Stimulated activated CD4-positive, alpha-beta T cell treated with anti-CD3 and anti-CD28 coated beads, Interleukin-1b, Interleukin-23, amount 100 ng/mL, for 1 hour (primary cell): ENCODE data around the gene ITPR2.
"Not testable (repeated sequence)": the region's sequence is repeated elsewhere in the genome, so short reads cannot be mapped to it uniquely, and the experiment has no call there.

Experiments used
- DNase-seq, 2 donors: peaks; one replicate each; pipeline ENCODE4 v3.0.0-alpha.2; 2020; ENCODE audit warnings: low read depth in 2 of 2

The ITPR2 gene

GRCh38 chr12:26832822-26833742 lies at the start of gene ITPR2:
TSS of gene ITPR2 (minus strand) at chr12:26833194. CDS start at chr12:26832781, 413 bp downstream.
- peak; percentile 72 to 88 for DNase-seq

DNA sequence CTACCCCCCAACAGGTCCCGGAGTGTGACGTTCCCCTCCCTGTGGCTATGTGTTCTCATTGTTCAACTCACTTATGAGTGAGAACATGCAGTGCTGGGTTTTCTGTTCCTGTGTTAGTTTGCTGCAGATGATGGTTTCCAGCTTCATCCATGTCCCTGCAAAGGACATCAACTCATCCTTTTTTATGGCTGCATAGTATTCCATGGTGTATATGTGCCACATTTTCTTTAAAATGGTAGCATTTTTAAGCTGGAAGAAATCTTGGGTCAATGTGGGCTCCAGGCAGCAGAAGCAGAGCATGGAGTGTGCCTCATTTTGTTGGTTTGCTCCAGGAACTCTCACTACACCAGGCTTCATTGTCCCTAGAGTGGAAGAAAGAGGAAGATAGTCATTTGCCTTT lies 47.6 kb upstream of the ITPR2 start:
- no peak for DNase-seq

DNA sequence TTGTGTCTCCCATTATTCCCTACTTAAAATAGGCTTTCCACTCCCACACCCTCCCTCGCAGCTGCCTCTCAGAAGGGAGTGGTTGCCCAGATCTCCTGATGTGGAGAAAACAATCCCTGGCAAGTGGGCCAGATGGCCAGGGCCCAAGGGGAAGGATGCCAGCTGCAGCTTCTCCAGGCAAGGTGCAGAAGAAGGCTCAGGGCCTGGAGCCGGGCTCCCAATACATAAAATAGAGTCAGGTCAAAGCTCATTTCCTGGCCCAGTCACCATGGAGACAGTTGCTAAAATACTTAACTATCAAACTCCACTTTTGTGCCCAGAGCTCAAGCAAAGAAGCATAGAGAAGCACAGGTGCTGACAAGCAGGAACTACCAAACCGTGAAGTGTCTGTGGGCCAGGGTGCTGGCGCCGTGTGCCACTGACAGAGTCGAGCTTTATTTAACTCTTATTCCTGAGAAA lies 45.7 kb upstream of the ITPR2 start:
- no peak for DNase-seq

- no peak for DNase-seq
Measured at GRCh38 chr12:26874501-26875296, 41.7 kb upstream of the ITPR2 start.

DNA sequence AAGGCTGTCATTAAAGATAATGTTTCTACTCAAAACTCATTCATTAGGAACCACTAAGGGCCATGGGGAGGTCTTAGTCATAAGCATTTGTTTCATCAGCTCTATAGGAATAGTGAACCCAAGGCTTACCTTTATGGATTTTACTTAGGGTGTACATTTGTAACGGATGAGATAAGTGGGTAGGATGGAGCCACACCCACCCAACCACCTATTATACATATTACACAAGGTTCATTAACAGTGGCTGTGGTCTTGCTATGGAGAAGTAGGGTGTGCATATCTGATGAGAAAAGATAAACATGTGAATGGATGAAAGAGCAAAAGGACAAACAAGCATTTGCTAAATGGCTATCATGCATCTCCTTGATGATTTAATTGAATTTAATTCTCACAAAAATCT lies 39.6 kb upstream of the ITPR2 start:
- DNase-seq: no peak

DNA sequence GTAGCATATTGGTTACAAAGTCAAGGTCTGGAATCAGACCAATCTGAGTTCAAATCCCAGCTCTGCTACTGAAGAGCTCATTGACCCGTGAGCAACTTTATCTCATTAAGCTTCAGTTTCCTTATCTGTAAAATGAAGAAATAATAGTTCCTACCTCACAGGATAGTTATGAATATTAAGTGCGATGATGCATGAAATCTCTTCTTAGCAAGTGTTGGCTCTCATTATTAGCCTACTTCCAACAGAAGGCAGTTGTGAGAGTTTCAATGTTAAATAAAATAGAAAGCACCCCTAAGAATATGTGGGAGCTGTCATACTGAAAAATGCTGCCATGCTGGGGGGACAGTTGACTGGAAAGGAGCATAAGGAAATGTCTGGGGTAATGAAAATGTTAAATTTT lies 39.0 kb upstream of the ITPR2 start:
- DNase-seq: no peak

DNA sequence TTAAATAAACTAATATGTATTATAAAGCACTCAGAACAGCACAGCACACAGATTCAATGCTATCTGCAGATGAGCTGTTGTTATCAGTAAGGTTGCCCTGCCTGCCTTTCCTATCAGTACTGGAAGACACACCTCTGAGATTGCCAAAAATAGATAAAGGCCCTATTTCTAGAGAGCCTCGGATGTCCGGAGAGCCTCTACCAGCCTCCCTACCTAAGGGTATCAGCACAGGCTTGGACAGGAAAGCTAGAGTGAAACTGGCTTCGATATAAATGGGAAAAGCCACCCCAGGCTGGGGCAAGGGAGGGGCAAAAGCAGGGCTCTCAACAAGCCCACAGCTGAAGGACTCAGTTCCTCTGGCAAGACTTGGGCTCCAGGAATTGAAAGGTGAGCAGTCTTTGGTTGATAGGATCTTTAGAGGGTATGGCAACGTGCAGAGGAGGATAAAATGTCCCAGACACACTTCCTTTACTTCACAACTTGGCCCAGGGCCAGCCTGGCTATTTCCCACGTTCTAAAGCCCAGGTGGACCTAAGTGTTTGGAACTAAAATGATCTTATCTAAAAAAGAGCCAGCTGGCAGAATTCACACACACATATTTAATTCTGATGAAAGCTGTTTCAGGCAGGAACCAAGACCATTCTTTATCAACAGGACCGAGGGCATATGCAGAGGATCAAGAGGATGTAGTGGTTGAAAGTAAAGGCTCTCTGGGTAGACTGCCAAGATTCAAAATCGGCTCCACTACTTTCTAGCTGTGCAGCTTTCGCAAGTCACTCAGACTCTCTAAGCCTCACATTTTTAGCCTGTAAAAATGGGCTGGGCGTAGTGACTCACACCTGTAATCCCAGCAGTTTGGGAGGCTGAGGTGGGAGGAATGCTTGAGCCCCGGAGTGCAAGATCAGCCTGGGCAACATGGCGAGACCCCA lies 37.8 kb upstream of the ITPR2 start:
- DNase-seq: no peak

- no peak for DNase-seq
Measured at GRCh38 chr12:26869908-26870459, 37.0 kb upstream of the ITPR2 start.

DNA sequence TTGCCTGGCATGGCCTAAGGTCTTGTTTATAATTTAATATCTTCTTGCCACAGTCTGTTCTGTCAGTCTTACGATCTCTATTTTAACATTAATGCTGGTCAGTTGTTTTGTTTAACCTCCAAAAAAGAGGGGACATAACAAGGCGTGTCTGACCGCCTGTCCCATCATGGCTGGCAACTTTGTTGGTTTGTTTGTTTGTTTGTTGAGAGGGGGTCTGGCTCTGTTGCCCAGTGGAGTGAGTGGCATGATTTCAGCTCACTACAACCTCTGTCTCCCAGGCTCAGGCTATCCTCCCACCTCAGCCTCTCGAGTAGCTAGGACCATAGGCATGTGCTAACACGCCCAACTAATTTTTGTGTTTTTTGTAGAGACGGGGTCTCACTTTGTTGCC lies 36.1 kb upstream of the ITPR2 start:
- DNase-seq: no peak

DNA sequence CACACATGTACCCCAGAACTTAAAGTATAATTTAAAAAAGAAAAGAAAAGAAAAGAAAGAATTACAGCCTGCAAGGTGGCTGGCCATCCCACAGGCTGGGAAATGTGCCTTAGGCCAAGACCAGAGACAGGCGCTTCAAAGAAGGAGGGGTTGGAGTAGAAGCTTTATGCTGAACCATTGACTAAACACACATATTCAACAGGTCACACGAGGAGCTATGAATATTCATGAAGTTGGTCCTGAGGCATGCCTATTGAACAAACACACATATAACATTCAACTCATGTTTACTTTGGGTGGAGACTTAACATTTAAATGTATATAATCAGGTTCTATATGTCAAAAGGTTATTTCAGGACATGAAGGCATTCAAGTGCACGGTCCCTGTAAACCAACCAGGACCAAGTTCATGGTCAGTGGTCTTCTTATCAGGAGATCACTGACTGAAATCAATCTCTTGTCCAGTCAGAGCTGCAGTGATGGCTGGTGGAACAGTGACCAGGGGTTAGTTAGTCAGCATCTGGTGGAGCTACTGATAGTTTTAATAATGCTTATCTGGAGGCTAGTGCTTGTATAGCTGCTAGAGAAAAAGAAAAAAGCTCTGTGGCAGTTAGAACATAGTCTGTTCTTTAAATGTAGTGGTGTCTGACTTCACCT lies 35.6 kb upstream of the ITPR2 start:
- no peak for DNase-seq

DNA sequence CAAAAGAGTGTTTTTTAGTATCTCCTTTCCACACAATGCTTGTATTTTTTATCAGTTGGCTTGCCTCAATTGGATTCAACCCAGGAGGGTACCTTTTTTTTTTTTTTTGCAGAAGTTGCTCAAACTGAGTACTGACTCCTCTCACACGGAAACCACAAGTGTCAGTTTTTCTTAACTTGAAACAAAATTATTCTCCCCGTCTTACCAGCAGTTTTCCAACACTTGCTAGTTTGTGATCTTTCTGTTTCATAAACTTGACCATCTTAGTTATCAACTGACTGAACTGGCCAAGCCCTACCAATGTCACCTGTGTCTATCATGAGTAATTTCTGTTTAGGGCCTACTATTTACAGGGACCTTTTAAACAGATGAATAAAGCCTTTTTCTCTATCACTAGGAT lies 34.1 kb upstream of the ITPR2 start:
- DNase-seq: no peak

DNA sequence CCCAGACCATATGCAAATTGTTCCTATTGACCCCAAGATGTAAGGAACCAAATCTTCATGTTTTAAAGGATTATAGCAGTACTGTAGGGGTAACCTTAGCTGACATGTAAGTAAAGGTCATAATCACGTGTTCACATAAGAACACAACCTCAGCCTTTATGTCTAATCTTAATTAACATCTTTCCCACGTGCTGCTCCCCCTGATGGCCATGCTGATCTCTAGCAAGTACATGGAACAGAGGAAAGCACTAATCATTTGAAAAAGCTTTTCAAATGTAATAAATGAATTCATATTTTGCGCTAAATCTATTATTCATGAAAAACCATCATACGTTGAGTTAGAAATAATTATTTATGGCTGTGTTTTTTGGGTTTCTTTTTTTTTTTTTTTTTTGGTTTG lies 30.5 kb upstream of the ITPR2 start:
- no peak for DNase-seq

DNA sequence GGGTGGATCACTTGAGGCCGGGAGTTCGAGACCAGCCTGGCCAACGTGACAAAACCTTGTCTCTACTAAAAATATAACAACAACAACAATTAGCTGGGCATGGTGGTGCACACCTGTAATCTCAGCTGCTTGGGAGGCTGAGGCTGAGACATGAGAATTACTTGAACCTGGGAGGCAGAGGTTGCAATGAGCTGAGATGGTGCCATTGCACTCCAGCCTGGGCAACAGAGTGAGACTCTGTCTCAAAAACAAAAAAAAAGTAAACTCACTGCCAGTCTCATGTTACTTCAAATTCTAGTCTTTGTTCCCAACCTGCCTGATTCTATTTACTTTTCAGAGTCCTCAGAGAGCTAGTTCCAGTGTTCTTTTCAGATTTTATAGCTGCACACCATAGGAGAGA lies 29.8 kb upstream of the ITPR2 start:
- DNase-seq: not testable (repeated sequence)

DNA sequence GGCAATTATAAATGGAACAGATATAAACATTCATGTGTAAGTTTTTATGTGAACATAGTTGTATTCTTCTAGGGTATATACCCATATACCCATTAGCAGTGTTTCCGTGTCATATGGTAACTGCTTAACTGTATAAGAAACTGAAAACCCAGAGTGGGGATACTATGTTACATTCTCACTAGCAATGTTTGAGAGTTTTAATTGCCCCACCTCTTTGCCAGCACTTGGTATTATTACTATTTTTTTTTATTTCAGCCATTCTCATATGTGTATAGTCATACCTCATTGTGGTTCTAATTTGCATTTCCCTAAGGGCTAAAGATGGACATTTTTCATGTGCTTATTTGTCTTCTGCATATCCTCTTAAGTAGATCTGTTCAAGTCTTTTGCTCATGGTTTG lies 28.7 kb upstream of the ITPR2 start:
- DNase-seq: no peak

GRCh38 chr12:26857465-26858176 lies 24.6 kb upstream of the ITPR2 start:
- no peak for DNase-seq

GRCh38 chr12:26855337-26855736 lies 22.3 kb upstream of the ITPR2 start:
- no peak for DNase-seq

DNA sequence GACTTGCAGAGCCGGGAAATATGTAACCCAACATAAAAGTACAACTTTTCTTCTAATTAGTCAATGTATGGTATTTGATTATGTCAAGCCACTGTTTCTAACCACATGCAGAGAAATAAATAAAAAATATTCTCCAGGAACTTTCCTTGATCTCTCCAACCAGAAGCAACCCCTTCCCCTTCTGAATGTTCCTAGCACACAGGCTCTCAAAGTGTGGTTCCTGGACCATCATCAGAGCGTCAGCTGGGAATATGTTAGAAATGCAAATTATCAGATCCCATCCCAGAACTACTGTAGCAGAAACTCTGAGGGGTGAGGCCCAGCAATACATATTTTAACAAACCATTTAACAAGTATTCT lies 21.0 kb upstream of the ITPR2 start:
- no peak for DNase-seq

DNA sequence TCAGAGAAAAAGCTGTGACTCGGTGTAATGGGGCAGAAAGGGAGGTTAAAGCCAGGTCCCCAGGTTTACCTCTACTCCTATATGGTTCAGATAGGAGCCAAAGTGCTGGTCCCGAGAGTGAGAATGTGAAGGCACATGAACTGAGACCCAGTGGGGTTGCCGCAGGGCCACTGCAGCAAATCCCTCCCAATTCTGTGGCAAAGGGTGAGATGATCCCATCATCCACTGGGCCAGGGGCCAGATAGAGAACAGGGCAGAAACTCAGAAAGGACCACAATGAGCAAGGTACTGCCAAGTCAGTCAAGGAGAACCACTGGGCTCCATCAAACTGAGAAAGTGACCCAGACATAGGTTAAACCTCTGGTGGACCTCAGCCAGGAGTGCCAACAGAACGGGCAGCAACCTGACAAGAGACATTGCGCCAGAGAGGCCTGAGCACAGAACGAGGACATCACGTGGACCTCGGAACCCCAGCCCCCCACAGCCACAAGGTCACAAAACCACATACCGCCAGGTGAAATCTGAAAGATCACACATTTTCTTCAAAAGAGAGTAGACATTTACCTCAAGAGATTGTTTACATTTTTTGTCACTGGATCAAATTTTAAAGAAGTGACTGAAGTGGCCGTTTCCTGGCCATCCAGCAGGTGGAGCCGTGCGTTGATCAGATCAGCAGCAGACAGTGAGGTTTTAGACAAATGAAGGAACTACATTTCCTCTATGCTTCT lies 20.5 kb upstream of the ITPR2 start:
- peak; percentile 36 to 44 for DNase-seq

DNA sequence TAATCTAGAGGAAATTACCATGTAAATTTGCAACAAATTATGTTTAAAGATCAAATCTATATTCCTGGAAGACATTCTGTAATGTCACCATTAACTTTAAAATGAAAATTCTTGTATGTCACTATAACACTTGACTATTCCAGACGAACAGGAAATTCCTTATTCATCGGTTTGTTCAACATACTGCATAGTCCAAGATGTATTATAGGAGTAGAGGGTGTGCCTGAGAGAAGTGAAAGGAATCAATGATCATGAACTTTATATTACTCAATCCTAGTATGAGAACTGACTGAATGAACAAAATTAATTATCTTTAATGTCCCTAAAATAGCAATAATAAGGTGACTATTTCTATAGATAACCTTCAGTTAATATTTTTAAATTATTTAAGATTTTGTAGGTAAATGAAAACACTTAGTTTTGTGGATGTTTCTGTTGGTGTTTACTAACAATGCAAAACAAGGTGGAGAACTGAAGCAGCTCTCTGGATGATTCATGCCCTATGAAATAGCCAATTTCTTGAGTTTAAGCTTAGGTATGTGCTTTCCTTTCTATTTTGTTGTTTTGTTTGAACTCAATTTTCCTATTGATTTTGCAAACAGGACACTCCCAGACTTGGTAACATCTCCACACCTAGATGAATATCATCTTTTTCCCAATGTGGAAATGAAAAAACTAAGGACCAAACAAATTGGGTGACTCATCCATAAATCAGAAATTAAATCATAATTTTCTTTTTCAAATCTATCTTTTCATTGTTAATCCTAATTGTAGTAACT lies 18.2 kb upstream of the ITPR2 start:
- DNase-seq: no peak
